HG03442 (cell line): ENCODE measurements around the gene LRP11.
"Not testable (repeated sequence)": the region's sequence is repeated elsewhere in the genome, so short reads cannot be mapped to it uniquely, and the experiment has no call there.

Experiments
- ATAC-seq: cut with Tn5 transposase; IDR thresholded peaks from one replicate; pipeline ENCODE4 v1.9.1; 2021; ENCODE audit warnings: mild to moderate bottlenecking, moderate library complexity; ENCODE audit not compliant: unreplicated experiment

Gene LRP11

DNA sequence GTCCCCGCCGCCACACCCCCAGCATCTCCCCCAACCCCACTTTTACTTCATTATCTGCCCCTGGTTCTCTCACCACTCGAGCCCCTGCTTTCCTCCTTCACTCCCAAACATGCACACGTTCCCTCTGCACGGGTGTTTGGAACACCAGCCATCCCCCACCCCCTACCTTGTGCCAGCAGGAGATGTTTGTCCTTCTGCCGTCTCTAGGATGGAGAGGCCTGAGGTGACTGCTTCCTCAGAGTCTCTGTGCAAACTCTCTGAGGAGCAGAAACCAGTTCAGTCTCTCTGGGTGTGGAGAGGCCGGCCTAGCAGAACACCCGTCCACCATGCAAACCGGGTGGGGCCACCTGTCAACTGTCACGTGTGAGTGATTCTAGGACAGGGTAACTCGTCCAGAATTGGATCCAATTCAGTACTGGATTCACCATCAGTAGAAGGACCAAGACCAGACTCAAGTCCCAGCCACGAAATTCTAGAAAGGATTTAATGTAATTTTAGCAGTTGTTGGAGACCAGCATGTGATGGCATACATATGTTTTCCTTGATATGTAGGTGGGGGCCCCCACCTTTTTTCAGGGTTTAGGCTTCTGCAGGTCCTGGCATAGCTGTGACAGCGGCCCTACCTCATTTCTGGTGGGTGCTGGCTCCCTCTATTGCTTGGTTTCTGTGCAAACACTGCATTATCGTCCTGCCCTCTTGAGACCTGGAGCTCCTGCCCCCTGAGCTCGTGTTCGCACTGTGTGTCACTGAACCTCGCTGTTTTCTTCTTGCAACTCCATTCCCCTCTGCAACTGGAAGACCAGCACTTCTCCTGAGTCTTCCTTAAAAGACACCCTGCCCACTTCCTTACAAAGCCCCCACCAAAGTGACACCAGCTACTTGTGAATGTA, 33.9 kb upstream of the LRP11 start, which contains the start of gene RAET1E:
RAET1E (minus strand) TSS at position 259 of the 890 bp plus-strand sequence. CDS start 7,212 bp downstream, outside the sequence.
- ATAC-seq, result no peak

- ATAC-seq, result no peak
Observed at GRCh38 chr6:149897015-149897697, 33.0 kb upstream of the LRP11 start.

DNA sequence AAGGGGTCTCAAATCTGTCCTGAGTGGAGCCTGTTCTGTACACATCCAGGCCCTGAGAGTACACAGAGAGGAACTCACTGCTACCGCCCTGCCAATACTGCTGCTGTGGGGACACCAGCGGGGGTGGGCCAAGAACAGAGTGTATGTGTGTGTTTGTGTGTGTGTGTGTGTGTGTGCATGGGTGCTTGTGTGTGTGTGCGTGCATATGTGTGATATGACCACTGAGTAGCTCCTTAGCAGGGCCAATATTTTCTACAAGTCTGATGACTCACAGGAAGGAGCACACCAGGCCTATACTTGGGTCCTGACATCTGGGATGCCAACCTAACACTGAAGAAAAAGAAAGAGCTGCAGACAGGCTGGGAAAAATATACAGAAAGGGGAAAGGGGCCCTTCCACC, 32.3 kb upstream of the LRP11 start:
- ATAC-seq, result no peak

DNA sequence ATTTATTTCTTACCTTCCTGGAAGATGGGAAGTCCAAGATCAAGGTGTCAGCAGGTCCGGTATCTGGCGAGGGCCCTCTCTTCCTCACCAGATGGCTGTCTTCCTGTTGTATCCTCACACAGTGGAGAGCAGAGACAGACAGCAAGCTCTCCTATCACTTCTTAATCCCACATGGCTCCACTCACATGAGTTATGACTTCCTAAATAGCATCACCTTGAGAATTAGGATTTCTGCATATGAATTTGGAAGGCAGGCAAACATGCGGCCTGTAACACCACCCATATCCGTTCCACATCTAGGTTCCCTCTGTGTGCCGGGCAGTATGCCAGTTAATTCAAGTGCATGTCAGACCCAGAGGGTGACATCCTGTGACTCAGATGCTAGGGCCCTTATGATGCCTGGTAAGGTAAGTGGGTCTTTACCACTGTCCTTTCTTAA, 31.7 kb upstream of the LRP11 start:
- ATAC-seq, result no peak

DNA sequence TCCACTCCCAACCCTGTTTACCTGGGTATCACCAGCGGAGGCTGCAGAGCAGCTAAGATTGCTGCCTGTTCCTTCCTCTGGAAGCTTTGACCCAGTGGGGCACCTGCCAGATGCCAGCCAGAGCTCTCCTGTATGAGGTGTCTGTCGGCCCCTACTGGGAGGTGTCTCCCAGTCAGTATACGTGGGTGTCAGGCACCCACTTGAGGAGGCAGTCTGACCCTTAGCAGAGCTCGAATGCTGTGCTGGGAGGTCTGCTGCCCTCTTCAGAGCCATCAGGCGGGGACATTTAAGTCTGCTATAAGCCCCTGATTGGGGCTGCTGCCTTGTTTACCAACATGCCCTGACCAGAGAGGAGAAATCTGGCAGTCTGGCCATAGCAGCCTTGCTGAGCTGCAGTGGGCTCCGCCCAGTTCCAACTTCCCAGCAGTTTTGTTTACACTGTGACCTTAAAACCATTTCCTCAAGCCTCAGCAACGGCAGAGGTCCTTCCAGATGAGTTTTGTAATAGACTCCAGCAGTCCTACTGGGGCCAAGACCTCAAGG, 31.0 kb upstream of the LRP11 start:
- no peak for ATAC-seq

- ATAC-seq, result not testable (repeated sequence)
Observed at GRCh38 chr6:149891864-149892263, 27.7 kb upstream of the LRP11 start.

GRCh38 chr6:149891259-149891658, 27.1 kb upstream of the LRP11 start:
- ATAC-seq, result no peak

DNA sequence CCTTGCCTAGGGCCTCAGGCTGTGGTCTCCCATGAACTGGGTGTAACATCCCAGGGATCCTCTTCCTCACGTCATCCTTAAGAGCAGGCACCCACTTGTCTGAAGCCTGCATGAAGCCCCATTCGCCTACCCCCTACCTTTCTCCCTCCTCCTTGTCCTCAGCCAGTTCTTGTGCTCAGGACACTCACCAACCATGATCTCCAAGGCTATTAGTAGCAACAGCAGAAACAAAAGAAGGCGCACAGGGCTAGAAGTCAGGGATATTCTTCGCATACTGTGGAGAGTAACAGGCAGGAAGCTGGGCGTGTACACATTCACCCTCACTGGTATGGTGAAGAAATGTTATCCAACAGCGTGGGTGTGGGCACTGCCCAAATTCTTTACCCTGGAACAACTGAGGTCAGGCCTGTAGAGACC, 26.5 kb upstream of the LRP11 start:
- no peak for ATAC-seq

- no peak for ATAC-seq
Observed at GRCh38 chr6:149889326-149889725, 25.2 kb upstream of the LRP11 start.

GRCh38 chr6:149888659-149889058, 24.5 kb upstream of the LRP11 start:
- no peak for ATAC-seq

- no peak for ATAC-seq
Observed at GRCh38 chr6:149888093-149888492, 23.9 kb upstream of the LRP11 start.

DNA sequence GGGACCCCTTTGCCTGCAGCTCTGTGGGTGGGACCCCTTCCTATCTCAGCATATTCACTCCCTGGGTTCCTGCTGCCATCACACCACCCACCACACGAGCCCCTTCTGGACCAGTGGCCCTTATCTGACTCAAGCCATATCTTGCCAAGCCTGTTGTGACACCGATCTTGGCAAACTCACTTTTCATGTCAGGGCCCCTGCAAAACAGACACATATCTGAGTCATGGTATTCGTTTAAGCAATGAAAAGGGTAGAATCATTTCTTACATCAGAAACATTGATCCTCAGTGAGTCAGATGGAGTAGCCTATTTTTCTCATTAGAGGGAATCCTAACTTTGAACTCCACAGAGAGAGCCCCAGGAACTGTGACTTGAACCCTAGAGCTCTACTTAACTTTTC, 23.2 kb upstream of the LRP11 start:
- no peak for ATAC-seq

- ATAC-seq, result no peak
Observed at GRCh38 chr6:149885888-149886287, 21.7 kb upstream of the LRP11 start.

GRCh38 chr6:149884617-149885016, 20.5 kb upstream of the LRP11 start:
- no peak for ATAC-seq

- ATAC-seq, result no peak
Observed at GRCh38 chr6:149884215-149884614, 20.1 kb upstream of the LRP11 start.

DNA sequence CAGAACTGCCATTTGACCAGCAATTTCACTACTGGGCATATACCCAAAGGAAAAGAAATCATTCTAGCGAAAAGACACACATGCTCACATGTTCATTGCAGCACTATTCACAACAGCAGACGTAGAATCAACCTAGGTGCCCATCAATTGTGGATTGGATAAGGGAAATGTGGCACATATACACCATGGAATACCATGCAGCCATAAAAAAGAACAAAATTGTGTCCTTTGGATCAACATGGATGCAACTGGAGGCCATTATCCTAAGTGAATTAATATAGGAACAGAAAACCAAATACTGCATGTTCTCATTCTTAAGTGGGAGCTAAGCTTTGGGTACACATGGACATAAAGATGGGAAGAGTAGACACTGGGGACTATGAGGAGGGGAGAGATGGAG, 17.7 kb upstream of the LRP11 start:
- no peak for ATAC-seq

DNA sequence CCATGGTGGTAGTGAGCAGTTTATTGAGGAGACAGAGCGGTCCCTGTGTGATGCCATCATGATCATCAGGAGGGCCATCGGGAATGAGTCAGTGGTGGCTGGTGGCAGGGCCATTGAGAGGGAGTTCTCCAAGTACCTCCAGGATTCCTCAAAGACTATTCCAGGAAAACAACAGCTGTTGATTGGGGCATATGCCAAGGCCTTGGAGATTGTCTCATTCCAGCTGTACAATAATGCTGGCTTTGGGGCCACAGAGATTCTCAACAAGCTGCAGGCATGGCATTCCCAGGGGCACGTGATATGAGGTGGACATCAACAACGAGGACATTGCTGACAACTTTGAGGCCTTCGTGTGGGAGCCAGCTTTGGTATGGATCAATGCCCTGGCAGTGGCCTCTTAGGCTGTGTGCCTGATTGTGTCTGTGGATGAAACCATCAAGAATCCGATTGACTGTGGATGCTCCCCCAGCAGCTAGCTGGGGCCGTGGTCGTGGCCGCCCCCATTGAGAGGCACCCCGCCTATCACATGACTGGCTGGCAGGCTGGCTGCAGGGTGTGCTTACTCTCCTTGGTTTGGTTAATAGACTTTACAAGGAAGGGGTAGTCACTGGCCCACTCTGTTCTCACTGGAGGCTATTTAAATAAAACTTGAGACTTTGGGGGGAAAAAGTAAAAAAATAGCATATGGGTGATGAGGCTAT, 17.1 kb upstream of the LRP11 start:
- ATAC-seq, result no peak

DNA sequence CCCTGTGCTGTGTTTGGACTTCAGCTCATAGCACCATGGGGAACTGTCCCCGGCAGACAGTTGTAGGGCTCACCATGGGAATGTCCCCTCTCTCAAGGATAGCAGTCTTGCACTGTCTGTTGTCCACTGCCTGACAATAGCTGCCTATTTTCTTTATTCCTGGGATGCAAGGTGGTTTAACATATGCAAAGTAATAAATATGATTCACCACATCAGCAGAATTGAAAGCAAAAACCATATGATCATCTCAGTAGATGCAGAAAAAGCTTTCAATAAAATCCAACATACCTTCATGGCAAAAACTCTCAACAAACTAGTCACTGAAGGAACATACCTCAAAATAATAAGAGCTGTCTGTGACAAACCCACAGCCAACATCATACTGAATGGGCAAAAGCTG, 13.5 kb upstream of the LRP11 start:
- no peak for ATAC-seq

DNA sequence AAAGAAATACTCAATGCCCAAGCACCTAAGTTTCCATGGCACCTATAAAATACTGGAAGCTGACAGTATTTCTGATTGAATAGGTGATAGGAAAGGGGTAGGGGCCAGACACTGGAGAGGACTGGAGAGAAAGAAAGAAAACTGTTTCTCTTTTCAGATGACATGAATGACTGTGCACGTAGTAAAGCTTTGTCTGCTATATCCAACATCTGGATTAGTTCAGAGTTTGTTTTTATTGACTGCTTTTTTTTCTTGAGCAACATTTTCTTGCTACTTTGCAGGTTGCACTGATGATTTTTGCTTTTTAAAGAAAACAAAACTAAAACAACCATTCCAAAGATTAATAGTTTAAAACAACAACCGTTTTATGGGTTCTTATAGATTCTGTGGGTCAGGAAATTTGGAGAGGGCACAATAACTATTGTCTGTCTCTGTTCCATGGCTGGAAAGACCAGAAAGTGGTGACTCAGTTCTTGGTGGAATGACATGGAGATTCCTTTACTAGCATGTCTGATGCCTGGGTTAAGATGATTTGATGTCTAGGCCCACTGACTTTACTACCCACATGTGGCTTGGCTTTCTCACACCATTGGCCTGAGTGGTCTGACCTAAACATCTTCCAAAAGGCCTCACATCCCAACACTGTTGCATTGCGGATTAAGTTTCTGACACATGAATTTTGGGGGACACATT, 12.2 kb upstream of the LRP11 start:
- no peak for ATAC-seq

DNA sequence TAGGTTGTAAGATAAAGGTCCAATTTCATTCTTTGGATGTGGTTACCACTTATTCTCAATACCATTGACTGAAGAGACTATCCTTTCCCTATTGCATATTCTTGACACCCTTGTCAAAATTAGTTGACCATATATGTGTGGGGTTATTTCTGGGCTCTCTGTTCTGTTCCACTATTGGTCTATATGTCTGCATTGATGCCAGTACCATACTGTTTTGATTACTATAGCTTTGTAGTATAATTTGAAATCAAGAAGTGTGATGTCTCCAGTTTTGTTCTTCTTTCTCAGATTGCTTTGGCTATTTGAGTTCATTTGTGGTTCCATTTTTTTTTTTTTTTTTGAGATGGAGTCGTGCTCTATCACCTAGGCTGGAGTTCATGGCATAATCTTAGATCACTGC, 8.1 kb upstream of the LRP11 start:
- ATAC-seq, result no peak

DNA sequence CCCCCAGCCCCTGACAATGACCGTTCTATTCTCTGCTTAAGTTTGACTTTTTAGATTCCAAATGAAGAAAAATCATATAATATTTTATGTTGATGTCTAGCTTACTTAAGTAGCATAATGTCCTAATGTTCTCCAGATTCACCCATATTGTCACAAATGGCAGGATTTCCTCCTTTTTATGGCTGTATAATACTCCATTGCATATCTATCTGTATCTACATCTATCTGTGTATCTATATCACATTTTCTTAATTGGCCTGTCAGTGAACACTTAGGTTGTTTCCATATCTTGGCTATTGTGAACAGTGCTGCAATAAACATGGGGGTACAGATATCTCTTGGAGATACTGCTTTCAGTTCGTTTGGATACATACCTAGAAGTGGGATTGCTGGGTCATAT, 7.0 kb upstream of the LRP11 start:
- no peak for ATAC-seq
